GM12878 (cell line): ENCODE results near the gene TPGS1. TPM values are rescaled to one million over a fixed set of nuclear protein-coding genes. Genes with fewer than 3 reads are reported as not detected.
A peak's percentile ranks its signal among the peaks of the same experiment; 100 is the strongest.

ENCODE experiments used
- ATAC-seq: fragments of 200-7000 bp; cut with Tn5 transposase; 3 replicates; pipeline ENCODE4 v1.9.1; 2020; ENCODE audit warnings: mild to moderate bottlenecking, moderate library complexity
- BruUV-seq: library from RNA; stranded (reverse); fragments of 400-500 nt; replicated peaks from 2 replicates; lab custom pipeline; 2021; lab: Mats Ljungman, UMichigan
- CTCF ChIA-PET: fragments of 300-600 bp; sonication (Branson Sonifier 250); formaldehyde crosslinking; extraction: SDS; loops from one replicate; lab custom pipeline; 2021; ENCODE audit warnings: inconsistent platforms; lab: Yijun Ruan, JAX
- POLR2A ChIA-PET: fragments of 350-600 bp; formaldehyde crosslinking; extraction: SDS; loops from one replicate; lab custom pipeline; 2021; ENCODE audit warnings: inconsistent platforms; lab: Charles Lee
- RAD21 ChIA-PET: fragments of 300-600 bp; sonication (Branson Sonifier 250); formaldehyde crosslinking; loops from one replicate; lab custom pipeline; 2023; ENCODE audit warnings: antibody characterized with exemption; ENCODE audit not compliant: unreplicated experiment; lab: Charles Lee
- SMC1A ChIA-PET: fragments of 300-600 bp; sonication (Branson Sonifier 250); formaldehyde crosslinking; loops from one replicate; lab custom pipeline; 2023; ENCODE audit not compliant: unreplicated experiment, uncharacterized antibody; lab: Charles Lee
- DNase-seq: peaks from one replicate; pipeline ENCODE4 v3.0.0-alpha.2; 2011; ENCODE audit warnings: low read depth, low spot score
- FAIRE-seq: peaks from 3 replicates; lab custom pipeline; 2011; peaks lifted over from hg19 to GRCh38; lab: Jason Lieb, UNC
- H2AFZ ChIP-seq: 2 replicates; pipeline ENCODE4 v1.6.0; 2011; ENCODE audit warnings: low read depth, low read length, control low read depth; ENCODE audit not compliant: control insufficient read depth
- H3K27ac ChIP-seq: 2 replicates; pipeline ENCODE4 v1.5.1; 2011; ENCODE audit warnings: control low read depth; ENCODE audit not compliant: control insufficient read depth, insufficient read depth
- H3K27me3 ChIP-seq, 2 experiments: replicated peaks in 1 of 2; 2 replicates each; pipeline versions ENCODE4 v1.6.0 to v1.6.1; 2011; ENCODE audit warnings: low read length in 1 of 2; ENCODE audit not compliant: control insufficient read depth in 2 of 2, insufficient read depth in 2 of 2
- H3K36me3 ChIP-seq, 2 experiments: 2 replicates each; pipeline ENCODE4 v1.5.1; 2011; ENCODE audit warnings: low read length in 1 of 2; ENCODE audit not compliant: control insufficient read depth in 2 of 2, insufficient read depth in 2 of 2
- H3K4me1 ChIP-seq: 2 replicates; pipeline ENCODE4 v1.6.1; 2011; ENCODE audit warnings: mild to moderate bottlenecking, low read length, moderate library complexity, mixed read lengths; ENCODE audit not compliant: control insufficient read depth, insufficient read depth
- H3K4me2 ChIP-seq: 2 replicates; pipeline ENCODE4 v1.6.0; 2011; ENCODE audit warnings: control low read depth; ENCODE audit not compliant: control insufficient read depth, insufficient read depth
- H3K4me3 ChIP-seq: fragments of 200-600 bp; sonication (generic); 2 replicates; pipeline ENCODE4 v1.5.1; 2016
- H3K79me2 ChIP-seq: 2 replicates; pipeline ENCODE4 v1.6.0; 2011; ENCODE audit warnings: low read length; ENCODE audit not compliant: control insufficient read depth, insufficient read depth
- H3K9ac ChIP-seq: 2 replicates; pipeline ENCODE4 v1.8.0; 2011; ENCODE audit warnings: low read length, control low read depth, mixed read lengths; ENCODE audit not compliant: control insufficient read depth, insufficient read depth
- H3K9me3 ChIP-seq: replicated peaks from 3 replicates; pipeline ENCODE4 v1.5.1; 2011; ENCODE audit warnings: mild to moderate bottlenecking, low read length; ENCODE audit not compliant: control insufficient read depth, insufficient read depth
- H4K20me1 ChIP-seq: 2 replicates; pipeline ENCODE4 v1.6.0; 2011; ENCODE audit not compliant: control insufficient read depth, insufficient read depth
- BHLHE40 ChIP-seq, 2 experiments: fragments of 450-650 bp in 1 of 2; IDR thresholded peaks; 2 replicates each; pipeline ENCODE4 v1.6.1; 2011 to 2017; ENCODE audit warnings: low read depth in 2 of 2, borderline replicate concordance in 1 of 2, improper control_type of control experiment in 1 of 2, low read length in 1 of 2, mild to moderate bottlenecking in 1 of 2
- DPF2 ChIP-seq: fragments of 450-650 bp; IDR thresholded peaks from 2 replicates; pipeline ENCODE4 v1.6.1; 2017; ENCODE audit warnings: mild to moderate bottlenecking
- HCFC1 ChIP-seq: fragments of 150-350 bp; IDR thresholded peaks from 2 replicates; pipeline ENCODE4 v1.6.1; 2014; ENCODE audit warnings: low read length
- KAT2A ChIP-seq: conservative IDR thresholded peaks from 2 replicates; pipeline ENCODE4 v1.6.1; 2011; ENCODE audit warnings: low read depth, low read length; ENCODE audit not compliant: control insufficient read depth
- LARP7 ChIP-seq: fragments of 450-650 bp; IDR thresholded peaks from 2 replicates; pipeline ENCODE4 v1.6.1; 2017; ENCODE audit warnings: mild to moderate bottlenecking
- NR2F1 ChIP-seq: fragments of 450-650 bp; conservative IDR thresholded peaks from 2 replicates; pipeline ENCODE4 v1.6.1; 2017; ENCODE audit warnings: mild to moderate bottlenecking
- PAX5 ChIP-seq: IDR thresholded peaks from 2 replicates; pipeline ENCODE4 v1.6.1; 2011; ENCODE audit warnings: low read depth, low read length, borderline replicate concordance
- STAT3 ChIP-seq: IDR thresholded peaks from 2 replicates; pipeline ENCODE4 v1.6.1; 2011; ENCODE audit warnings: low read depth, low read length, improper control_type of control experiment
- TAF1 ChIP-seq: IDR thresholded peaks from 2 replicates; pipeline ENCODE4 v1.6.1; 2011; ENCODE audit warnings: mild to moderate bottlenecking, low read depth, low read length, borderline replicate concordance
- TBL1XR1 ChIP-seq: IDR thresholded peaks from 2 replicates; pipeline ENCODE4 v1.6.1; 2012; ENCODE audit warnings: low read depth, low read length, improper control_type of control experiment
- TCF3 ChIP-seq: IDR thresholded peaks from 2 replicates; pipeline ENCODE4 v1.6.1; 2012; ENCODE audit warnings: low read depth, mild to moderate bottlenecking, low read length, borderline replicate concordance; ENCODE audit not compliant: insufficient read depth
- YY1 ChIP-seq: IDR thresholded peaks from 2 replicates; pipeline ENCODE4 v1.6.1; 2011; ENCODE audit warnings: low read depth, mild to moderate bottlenecking, low read length
- WGBS: methylation state at CpG from one replicate; pipeline ENCODE4 v1.1.6; 2016; ENCODE audit warnings: low lambda C conversion rate; ENCODE audit not compliant: insufficient replicate concordance, insufficient coverage; ENCODE audit errors: missing lambda C conversion rate; 5-methylcytosine and 5-hydroxymethylcytosine counted together
- in situ Hi-C: fragments of 300-500 bp; cut with MboI; formaldehyde crosslinking; loops from 9 replicates; pipeline ENCODE4 v1.14.3; 2018; ENCODE audit warnings: mixed read lengths
- intact Hi-C: fragments of 100-400 bp; cut with micrococcal nuclease; formaldehyde crosslinking; loops from one replicate; pipeline ENCODE4 v1.14.2; 2022; ENCODE audit not compliant: unreplicated experiment
- polyA plus RNA-seq, 11 experiments: library from polyadenylated mRNA; depleted of rRNA in 4 of 11; unstranded in 6 of 11; stranded (reverse) in 5 of 11; fragments of >200 nt; fragmentation: Nextera tagmentation in 4 of 11; fragmentation: Illumina TruSeq in 1 of 11; extraction: Ambion mirVana in 4 of 11; extraction: Trizol in 1 of 11; gene quantifications; 1 replicate in 1 of 11; 2 replicates in 10 of 11; pipeline versions ENCODE4 v1.2.1 to v1.2.3, GENCODE V29; 2011 to 2016; ENCODE audit warnings: inconsistent platforms in 2 of 11, missing spikeins in 2 of 11, low read depth in 1 of 11
- total RNA-seq, 4 experiments: library from RNA; depleted of rRNA in 3 of 4; stranded (reverse); fragments of >200 nt in 3 of 4; fragmentation: Illumina TruSeq in 1 of 4; extraction: Trizol in 1 of 4; gene quantifications; 2 replicates each; pipeline versions ENCODE4 v1.2.1 to v1.2.3, GENCODE V29; 2013 to 2021
- TF ChIP-seq, protein P1 (sequence below): IDR thresholded peaks from 2 replicates; pipeline ENCODE4 v1.6.1; 2011; ENCODE audit warnings: borderline replicate concordance, low read depth, mild to moderate bottlenecking, moderate library complexity, low read length; ENCODE audit not compliant: insufficient read depth, poor library complexity, severe bottlenecking
- TF ChIP-seq, protein P2 (sequence below): IDR thresholded peaks from 2 replicates; pipeline ENCODE4 v1.6.1; 2012; ENCODE audit warnings: low read length, inconsistent platforms

TPGS1 gene
- total and polyA plus RNA-seq, 10 of the 15 experiments (the other 5 are each of a cell fraction or from before 2014, with no cell fraction given) = 0.24 to 24.7 (median 7.7) TPM; not detected in 2

DNA sequence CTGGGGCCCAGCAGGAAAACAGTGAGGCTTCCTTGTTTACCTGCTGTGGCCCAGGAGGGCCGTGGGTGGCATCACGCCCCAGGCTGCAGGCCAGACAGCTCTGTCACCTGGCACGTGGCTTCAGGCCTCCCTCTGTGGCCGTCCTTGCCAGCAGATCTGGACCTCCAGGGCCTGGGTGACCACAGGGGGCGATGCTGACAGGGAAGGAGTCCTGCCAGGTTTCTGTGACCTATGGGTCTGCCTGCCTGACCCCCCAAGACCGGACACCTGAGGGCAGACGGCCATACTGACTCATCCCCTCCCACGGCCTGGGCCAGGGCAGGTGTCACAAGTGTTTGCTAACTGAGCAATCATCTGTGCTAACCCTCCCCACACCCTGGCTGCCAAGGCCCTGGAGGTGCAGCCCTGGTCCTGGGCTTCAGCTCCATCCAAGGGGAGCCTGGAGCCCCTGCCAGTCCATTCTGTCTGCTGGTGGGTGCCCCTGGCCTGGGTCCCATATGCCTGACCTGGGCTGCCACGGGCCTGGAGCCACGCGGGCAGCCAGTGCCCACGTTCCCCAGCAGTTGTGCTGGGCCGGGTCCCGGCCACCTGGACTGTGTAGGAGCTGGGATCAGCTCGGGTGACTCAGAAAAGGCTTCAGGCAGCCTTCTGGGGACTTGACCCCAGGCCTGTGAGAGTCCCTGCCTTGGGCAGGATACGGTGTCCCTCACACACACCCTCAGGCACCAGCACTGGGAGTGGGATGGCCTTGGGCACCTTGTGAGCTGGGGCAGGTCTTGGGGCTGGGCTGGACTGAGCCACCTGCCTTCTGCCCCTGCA, 27.9 kb downstream of the TPGS1 start:
- intact Hi-C loops = no loop called here

More for the DNA sequence above, 27.9 kb downstream of the TPGS1 start:
- H3K4me3 ChIP-seq = no peak overlapping the region
- H3K36me3 ChIP-seq = peaks cover 0 to 5% of the 10 kb centered on the region in 2 experiments; a peak in 3 of 4 replicates
- in situ Hi-C loops = no loop called here
- H3K9me3 ChIP-seq = no peaks in the 10 kb centered on the region
- no peak for DNase-seq
- H4K20me1 ChIP-seq = no peaks in the 10 kb centered on the region
- H3K4me1 ChIP-seq = peaks cover 8% of the 10 kb centered on the region
- peaks cover 27% of the 10 kb centered on the region for H3K79me2 ChIP-seq
- ChIA-PET POLR2A (no interaction called here), SMC1A (no interaction called here), CTCF (no interaction called here), RAD21 (no interaction called here)
- FAIRE-seq = no peak
- TF ChIP-seq YY1 = no peak
- TF ChIP-seq TCF3 = no peak
- no peak for TF ChIP-seq TBL1XR1
- no peak for TF ChIP-seq TAF1
- no peak for TF ChIP-seq STAT3
- TF ChIP-seq PAX5 = no peak
- TF ChIP-seq, protein P1, sequence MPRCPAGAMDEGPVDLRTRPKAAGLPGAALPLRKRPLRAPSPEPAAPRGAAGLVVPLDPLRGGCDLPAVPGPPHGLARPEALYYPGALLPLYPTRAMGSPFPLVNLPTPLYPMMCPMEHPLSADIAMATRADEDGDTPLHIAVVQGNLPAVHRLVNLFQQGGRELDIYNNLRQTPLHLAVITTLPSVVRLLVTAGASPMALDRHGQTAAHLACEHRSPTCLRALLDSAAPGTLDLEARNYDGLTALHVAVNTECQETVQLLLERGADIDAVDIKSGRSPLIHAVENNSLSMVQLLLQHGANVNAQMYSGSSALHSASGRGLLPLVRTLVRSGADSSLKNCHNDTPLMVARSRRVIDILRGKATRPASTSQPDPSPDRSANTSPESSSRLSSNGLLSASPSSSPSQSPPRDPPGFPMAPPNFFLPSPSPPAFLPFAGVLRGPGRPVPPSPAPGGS = peak; percentile 22
- peak; percentile 64 for TF ChIP-seq NR2F1
- TF ChIP-seq DPF2 = peak; percentile 28; the same call in 1 of the 2 replicates
- peak in 1 of 2 experiments; percentile 23; a peak in 1 of 4 replicates for TF ChIP-seq BHLHE40 (IDR thresholded peaks at IDR 0.05; ENCODE audit: borderline replicate concordance in 1 of 2, low read depth in 2 of 2, low read length in 1 of 2)
- TF ChIP-seq LARP7 = 0 out of 2 replicates have a peak, but pooled peaks have one; percentile 18
- no peak for TF ChIP-seq HCFC1
- TF ChIP-seq, protein P2, sequence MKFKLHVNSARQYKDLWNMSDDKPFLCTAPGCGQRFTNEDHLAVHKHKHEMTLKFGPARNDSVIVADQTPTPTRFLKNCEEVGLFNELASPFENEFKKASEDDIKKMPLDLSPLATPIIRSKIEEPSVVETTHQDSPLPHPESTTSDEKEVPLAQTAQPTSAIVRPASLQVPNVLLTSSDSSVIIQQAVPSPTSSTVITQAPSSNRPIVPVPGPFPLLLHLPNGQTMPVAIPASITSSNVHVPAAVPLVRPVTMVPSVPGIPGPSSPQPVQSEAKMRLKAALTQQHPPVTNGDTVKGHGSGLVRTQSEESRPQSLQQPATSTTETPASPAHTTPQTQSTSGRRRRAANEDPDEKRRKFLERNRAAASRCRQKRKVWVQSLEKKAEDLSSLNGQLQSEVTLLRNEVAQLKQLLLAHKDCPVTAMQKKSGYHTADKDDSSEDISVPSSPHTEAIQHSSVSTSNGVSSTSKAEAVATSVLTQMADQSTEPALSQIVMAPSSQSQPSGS = no peak
- no peak for TF ChIP-seq KAT2A
- BruUV-seq = no TSS peak
- H3K27ac ChIP-seq = no peak overlapping the region
- H3K4me2 ChIP-seq = no peak overlapping the region
- no peak overlapping the region for H3K9ac ChIP-seq
- 45% methylated on average over 16 of the region's 16 CpGs for WGBS
- ATAC-seq = no peak
- no peaks in the 10 kb centered on the region for H3K27me3 ChIP-seq
- H2AFZ ChIP-seq = no peak overlapping the region
